K562 (cell line): Measurements from ENCODE around the gene KAT2B. TPM values are rescaled to one million over a fixed set of nuclear protein-coding genes. Genes with fewer than 3 reads are reported as not detected.

Source experiments
- CBX2 ChIP-seq: fragments of 200-600 bp; sonication (generic); IDR thresholded peaks from one replicate; pipeline ENCODE4 v1.6.1; 2012; ENCODE audit warnings: mild to moderate bottlenecking, low read length, inconsistent platforms; ENCODE audit not compliant: insufficient read depth, poor library complexity, severe bottlenecking
- CBX8 ChIP-seq: fragments of 200-600 bp; sonication (generic); IDR thresholded peaks from 2 replicates; pipeline ENCODE4 v1.6.1; 2012; ENCODE audit warnings: borderline replicate concordance, mixed run types, low read depth, mild to moderate bottlenecking, moderate library complexity, mixed read lengths, low read length, control low read depth, inconsistent platforms; ENCODE audit not compliant: poor library complexity, severe bottlenecking; ENCODE audit errors: extremely low read depth
- CREBBP ChIP-seq: IDR thresholded peaks from one replicate; pipeline ENCODE4 v1.6.1; 2012; ENCODE audit warnings: low read depth, mild to moderate bottlenecking, control low read depth, inconsistent platforms, low read length
- CSDE1 ChIP-seq, 2 experiments: fragments of 450-650 bp; IDR thresholded peaks; 2 replicates each; pipeline ENCODE4 v1.6.1; 2016; ENCODE audit warnings: mild to moderate bottlenecking in 1 of 2
- GTF2A2 ChIP-seq: IDR thresholded peaks from 2 replicates; pipeline ENCODE4 v1.6.1; 2016; ENCODE audit warnings: mild to moderate bottlenecking, missing genetic modification characterization, missing compliant biosample characterization
- KDM1A ChIP-seq, 2 experiments: fragments of 450-650 bp; IDR thresholded peaks; 2 replicates each; pipeline ENCODE4 v1.6.1; 2016; ENCODE audit warnings: mild to moderate bottlenecking in 2 of 2
- KDM5B ChIP-seq: fragments of 200-600 bp; sonication (generic); IDR thresholded peaks from 2 replicates; pipeline ENCODE4 v1.6.1; 2012; ENCODE audit warnings: low read depth, mild to moderate bottlenecking, moderate library complexity, low read length, control low read depth, inconsistent platforms; ENCODE audit not compliant: insufficient replicate concordance
- MAZ ChIP-seq, 2 experiments: fragments of 450-650 bp in 1 of 2; sonication (generic) in 1 of 2; formaldehyde crosslinking; IDR thresholded peaks in 1 of 2; conservative IDR thresholded peaks in 1 of 2; 2 replicates each; pipeline versions ENCODE4 v1.4.0 to v1.5.0; 2020; ENCODE audit warnings: mild to moderate bottlenecking in 1 of 2, missing genetic modification reagents in 1 of 2
- NCOA2 ChIP-seq, 2 experiments: fragments of 450-650 bp; IDR thresholded peaks; 2 replicates each; pipeline ENCODE4 v1.6.1; 2018; ENCODE audit warnings: mild to moderate bottlenecking in 2 of 2, moderate library complexity in 1 of 2; ENCODE audit not compliant: partially characterized antibody in 2 of 2
- NR1H2 ChIP-seq: sonication (generic); formaldehyde crosslinking; IDR thresholded peaks from 2 replicates; pipeline ENCODE4 v1.4.0; 2020; ENCODE audit warnings: mild to moderate bottlenecking, missing genetic modification reagents
- RAD51 ChIP-seq: fragments of 450-650 bp; IDR thresholded peaks from 2 replicates; pipeline ENCODE4 v1.7.1; 2016; ENCODE audit warnings: low read depth, mild to moderate bottlenecking, borderline replicate concordance
- RBM39 ChIP-seq: fragments of 200-400 bp; formaldehyde crosslinking; optimal IDR thresholded peaks from 2 replicates; pipeline ENCODE3; 2018; ENCODE audit warnings: low read depth, low read length
- SREBF1 ChIP-seq: fragments of 150-350 bp; IDR thresholded peaks from 2 replicates; pipeline ENCODE4 v1.6.1; 2014; ENCODE audit warnings: antibody characterized with exemption, low read depth, low read length, borderline replicate concordance
- ZKSCAN1 ChIP-seq: fragments of 150-350 bp; IDR thresholded peaks from 2 replicates; pipeline ENCODE4 v1.6.1; 2016; ENCODE audit warnings: low read depth, low read length
- ZNF311 ChIP-seq: fragments of 250-450 bp; sonication (Bioruptor Pico); IDR thresholded peaks from 2 replicates; pipeline ENCODE4 v1.4.0; 2020; ENCODE audit warnings: mild to moderate bottlenecking, moderate library complexity
- ZNF445 ChIP-seq: fragments of 250-450 bp; sonication (Bioruptor Pico); IDR thresholded peaks from 2 replicates; pipeline ENCODE4 v1.4.0; 2020; ENCODE audit warnings: low read depth, mild to moderate bottlenecking, moderate library complexity
- ZNF699 ChIP-seq: fragments of 250-450 bp; sonication (Bioruptor Pico); IDR thresholded peaks from 2 replicates; pipeline ENCODE4 v1.8.0; 2021; ENCODE audit warnings: mild to moderate bottlenecking, moderate library complexity; ENCODE audit not compliant: insufficient replicate concordance
- ZZZ3 ChIP-seq: fragments of 450-650 bp; IDR thresholded peaks from 2 replicates; pipeline ENCODE4 v1.6.1; 2016; ENCODE audit warnings: antibody characterized with exemption, mild to moderate bottlenecking, moderate library complexity
- polyA plus RNA-seq, 8 experiments: library from polyadenylated mRNA; depleted of rRNA in 4 of 8; stranded (reverse) in 5 of 8; unstranded in 3 of 8; fragments of >200 nt; fragmentation: Nextera tagmentation in 2 of 8; fragmentation: Illumina TruSeq in 1 of 8; extraction: Ambion mirVana in 2 of 8; extraction: Trizol in 1 of 8; gene quantifications; 2 replicates each; pipeline versions ENCODE4 v1.2.1 to v1.2.3, GENCODE V29; 2011 to 2014; ENCODE audit warnings: inconsistent platforms in 1 of 8, missing spikeins in 1 of 8
- total RNA-seq, 7 experiments: library from RNA; depleted of rRNA in 6 of 7; stranded (reverse); fragments of >200 nt in 6 of 7; fragmentation: Illumina TruSeq in 2 of 7; extraction: Trizol in 2 of 7; gene quantifications; 2 replicates each; pipeline versions ENCODE4 v1.2.1 to v1.2.3, GENCODE V29; 2011 to 2021; ENCODE audit warnings: low replicate concordance in 1 of 7
- TF ChIP-seq, protein P1 (sequence below): IDR thresholded peaks from 3 replicates; pipeline ENCODE4 v1.6.1; 2011; ENCODE audit warnings: borderline replicate concordance, mild to moderate bottlenecking, moderate library complexity; ENCODE audit not compliant: insufficient read length; ENCODE audit errors: extremely low read depth
- TF ChIP-seq, protein P2 (sequence below), 2 experiments: fragments of 250-450 bp in 1 of 2; fragments of 450-650 bp in 1 of 2; sonication (Bioruptor Pico) in 1 of 2; IDR thresholded peaks; 2 replicates each; pipeline versions ENCODE4 v1.6.1 to v1.8.0; 2016 to 2021; ENCODE audit warnings: mild to moderate bottlenecking in 2 of 2, moderate library complexity in 2 of 2, missing compliant biosample characterization in 1 of 2, missing genetic modification characterization in 1 of 2
- TF ChIP-seq, protein P3 (sequence below): sonication (generic); formaldehyde crosslinking; IDR thresholded peaks from 2 replicates; pipeline ENCODE4 v1.8.0; 2022; ENCODE audit warnings: missing genetic modification reagents, mild to moderate bottlenecking, borderline replicate concordance

Gene KAT2B
- total and polyA plus RNA-seq, 9 of the 15 experiments (the other 6 are each of a cell fraction or from before 2014, with no cell fraction given): 3.3 to 14.9 (median 12.2) TPM

DNA sequence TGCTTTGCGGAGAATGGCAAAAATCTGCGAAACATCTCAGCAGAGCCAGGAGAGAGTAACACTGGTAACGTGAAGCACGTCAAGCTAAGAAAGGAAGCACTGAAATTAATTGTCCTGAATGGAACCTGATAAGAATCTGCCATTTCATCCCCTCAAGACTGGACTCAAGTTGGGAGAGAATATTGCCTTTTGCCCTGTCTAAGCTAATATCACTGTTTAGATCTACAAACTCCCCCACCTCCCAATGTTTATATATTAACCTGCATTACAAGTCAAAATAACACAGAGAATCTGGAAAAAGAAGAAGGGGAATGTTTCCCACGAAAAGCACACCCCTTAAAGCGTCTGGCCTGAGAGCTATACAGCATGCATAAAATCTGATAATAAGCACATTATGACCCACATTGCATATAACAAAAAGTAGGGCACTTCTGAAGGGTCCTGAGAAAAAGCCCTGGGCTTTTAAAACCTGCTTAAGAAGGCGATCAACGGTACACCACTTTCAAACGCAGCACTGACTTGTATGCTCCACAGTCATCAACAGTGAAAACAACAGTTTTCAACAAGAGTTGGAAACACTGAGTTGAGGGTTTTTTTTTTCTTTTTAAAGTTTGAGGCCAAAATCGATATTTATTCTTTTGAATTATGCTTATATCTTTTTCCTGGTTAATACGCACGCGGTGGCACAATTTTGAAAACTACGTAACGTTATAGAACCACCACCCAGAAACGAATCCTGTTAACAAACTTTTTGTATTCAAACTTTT, 1.4 kb upstream of the KAT2B start (continued):
- TF ChIP-seq, protein P1, sequence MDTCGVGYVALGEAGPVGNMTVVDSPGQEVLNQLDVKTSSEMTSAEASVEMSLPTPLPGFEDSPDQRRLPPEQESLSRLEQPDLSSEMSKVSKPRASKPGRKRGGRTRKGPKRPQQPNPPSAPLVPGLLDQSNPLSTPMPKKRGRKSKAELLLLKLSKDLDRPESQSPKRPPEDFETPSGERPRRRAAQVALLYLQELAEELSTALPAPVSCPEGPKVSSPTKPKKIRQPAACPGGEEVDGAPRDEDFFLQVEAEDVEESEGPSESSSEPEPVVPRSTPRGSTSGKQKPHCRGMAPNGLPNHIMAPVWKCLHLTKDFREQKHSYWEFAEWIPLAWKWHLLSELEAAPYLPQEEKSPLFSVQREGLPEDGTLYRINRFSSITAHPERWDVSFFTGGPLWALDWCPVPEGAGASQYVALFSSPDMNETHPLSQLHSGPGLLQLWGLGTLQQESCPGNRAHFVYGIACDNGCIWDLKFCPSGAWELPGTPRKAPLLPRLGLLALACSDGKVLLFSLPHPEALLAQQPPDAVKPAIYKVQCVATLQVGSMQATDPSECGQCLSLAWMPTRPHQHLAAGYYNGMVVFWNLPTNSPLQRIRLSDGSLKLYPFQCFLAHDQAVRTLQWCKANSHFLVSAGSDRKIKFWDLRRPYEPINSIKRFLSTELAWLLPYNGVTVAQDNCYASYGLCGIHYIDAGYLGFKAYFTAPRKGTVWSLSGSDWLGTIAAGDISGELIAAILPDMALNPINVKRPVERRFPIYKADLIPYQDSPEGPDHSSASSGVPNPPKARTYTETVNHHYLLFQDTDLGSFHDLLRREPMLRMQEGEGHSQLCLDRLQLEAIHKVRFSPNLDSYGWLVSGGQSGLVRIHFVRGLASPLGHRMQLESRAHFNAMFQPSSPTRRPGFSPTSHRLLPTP: no peak
- TF ChIP-seq GTF2A2 (tag) (no peak), KDM5B (no peak), MAZ (CRISPR knock-in tag; conservative IDR thresholded peaks at IDR 0.05 in 1 of 2, IDR thresholded peaks at IDR 0.05 in 1 of 2) (no peak), ZZZ3 (no peak), CBX2 (no peak), SREBF1 (no peak), KDM1A (IDR thresholded peaks at IDR 0.05) (peak; percentile 38 to 40; a peak in 1 of 4 replicates), NR1H2 (CRISPR knock-in tag) (no peak), ZNF311 (CRISPR knock-in tag) (no peak), ZNF699 (CRISPR knock-in tag) (no peak), ZNF445 (CRISPR knock-in tag) (no peak), NCOA2 (IDR thresholded peaks at IDR 0.05; ENCODE audit: partially characterized antibody in 2 of 2) (peak in 1 of 2 experiments; percentile 15), RAD51 (no peak), RBM39 (no peak), CREBBP (no peak), ZKSCAN1 (no peak), CSDE1 (IDR thresholded peaks at IDR 0.05) (no peak), CBX8 (no peak)
- TF ChIP-seq, protein P2, sequence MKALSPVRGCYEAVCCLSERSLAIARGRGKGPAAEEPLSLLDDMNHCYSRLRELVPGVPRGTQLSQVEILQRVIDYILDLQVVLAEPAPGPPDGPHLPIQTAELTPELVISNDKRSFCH (CRISPR knock-in tag; IDR thresholded peaks at IDR 0.05): no peak
- TF ChIP-seq, protein P2 (tag; IDR thresholded peaks at IDR 0.05): no peak; the same call in 1 of the 2 replicates
- TF ChIP-seq, protein P3, sequence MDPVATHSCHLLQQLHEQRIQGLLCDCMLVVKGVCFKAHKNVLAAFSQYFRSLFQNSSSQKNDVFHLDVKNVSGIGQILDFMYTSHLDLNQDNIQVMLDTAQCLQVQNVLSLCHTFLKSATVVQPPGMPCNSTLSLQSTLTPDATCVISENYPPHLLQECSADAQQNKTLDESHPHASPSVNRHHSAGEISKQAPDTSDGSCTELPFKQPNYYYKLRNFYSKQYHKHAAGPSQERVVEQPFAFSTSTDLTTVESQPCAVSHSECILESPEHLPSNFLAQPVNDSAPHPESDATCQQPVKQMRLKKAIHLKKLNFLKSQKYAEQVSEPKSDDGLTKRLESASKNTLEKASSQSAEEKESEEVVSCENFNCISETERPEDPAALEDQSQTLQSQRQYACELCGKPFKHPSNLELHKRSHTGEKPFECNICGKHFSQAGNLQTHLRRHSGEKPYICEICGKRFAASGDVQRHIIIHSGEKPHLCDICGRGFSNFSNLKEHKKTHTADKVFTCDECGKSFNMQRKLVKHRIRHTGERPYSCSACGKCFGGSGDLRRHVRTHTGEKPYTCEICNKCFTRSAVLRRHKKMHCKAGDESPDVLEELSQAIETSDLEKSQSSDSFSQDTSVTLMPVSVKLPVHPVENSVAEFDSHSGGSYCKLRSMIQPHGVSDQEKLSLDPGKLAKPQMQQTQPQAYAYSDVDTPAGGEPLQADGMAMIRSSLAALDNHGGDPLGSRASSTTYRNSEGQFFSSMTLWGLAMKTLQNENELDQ (CRISPR knock-in tag): no peak
